Mesendoderm (in vitro differentiated cells): ENCODE measurements around the gene BICDL1.

Experiments used
- DNase-seq: peaks from one replicate; pipeline ENCODE4 v3.0.0; 2013
- H2AK5ac ChIP-seq: 2 replicates; pipeline ENCODE4 v1.6.1; 2013; ENCODE audit warnings: low read length, inconsistent platforms
- H2BK120ac ChIP-seq: 2 replicates; pipeline ENCODE4 v1.6.1; 2013; ENCODE audit warnings: low read depth, mild to moderate bottlenecking, low read length, moderate library complexity, mixed read lengths
- H2BK15ac ChIP-seq: replicated peaks from 2 replicates; pipeline ENCODE4 v1.6.1; 2013; ENCODE audit warnings: low read depth, mild to moderate bottlenecking, moderate library complexity
- H2BK5ac ChIP-seq: 2 replicates; pipeline ENCODE4 v1.6.1; 2013; ENCODE audit warnings: low read length, inconsistent platforms
- H3K18ac ChIP-seq: 2 replicates; pipeline ENCODE4 v1.6.1; 2013; ENCODE audit warnings: mild to moderate bottlenecking, low read length, mixed read lengths
- H3K23ac ChIP-seq: one replicate; pipeline ENCODE4 v1.6.1; 2013; ENCODE audit warnings: low read length
- H3K27ac ChIP-seq: 2 replicates; pipeline ENCODE4 v1.5.1; 2013; ENCODE audit warnings: low read depth, mild to moderate bottlenecking, inconsistent platforms, low read length, moderate library complexity
- H3K27me3 ChIP-seq: 2 replicates; pipeline ENCODE4 v1.6.1; 2013; ENCODE audit warnings: low read length, control low read depth, mild to moderate bottlenecking, inconsistent platforms; ENCODE audit not compliant: insufficient read depth, poor library complexity
- H3K36me3 ChIP-seq: 2 replicates; pipeline ENCODE4 v1.6.1; 2013; ENCODE audit warnings: low read length, inconsistent platforms; ENCODE audit not compliant: control insufficient read depth, insufficient read depth
- H3K4ac ChIP-seq: one replicate; pipeline ENCODE4 v1.6.1; 2013; ENCODE audit warnings: low read depth, mild to moderate bottlenecking, low read length, moderate library complexity
- H3K4me1 ChIP-seq: 2 replicates; pipeline ENCODE4 v1.6.1; 2013; ENCODE audit warnings: low read depth, low read length, inconsistent platforms; ENCODE audit not compliant: control insufficient read depth
- H3K4me2 ChIP-seq: 2 replicates; pipeline ENCODE4 v1.6.1; 2013; ENCODE audit warnings: low read length
- H3K4me3 ChIP-seq: 2 replicates; pipeline ENCODE4 v1.5.1; 2013; ENCODE audit warnings: mild to moderate bottlenecking, low read length
- H3K56ac ChIP-seq: one replicate; pipeline ENCODE4 v1.6.1; 2013; ENCODE audit warnings: low read length
- H3K79me1 ChIP-seq: 2 replicates; pipeline ENCODE4 v1.6.1; 2013; ENCODE audit warnings: low read length, inconsistent platforms
- H3K79me2 ChIP-seq: 2 replicates; pipeline ENCODE4 v1.6.1; 2013; ENCODE audit warnings: mild to moderate bottlenecking, low read length; ENCODE audit not compliant: control insufficient read depth, insufficient read depth
- H3K9ac ChIP-seq: 2 replicates; pipeline ENCODE4 v1.6.1; 2013; ENCODE audit warnings: low read length, inconsistent platforms
- H4K5ac ChIP-seq: one replicate; pipeline ENCODE4 v1.6.1; 2013; ENCODE audit warnings: low read length
- H4K8ac ChIP-seq: one replicate; pipeline ENCODE4 v1.6.1; 2013; ENCODE audit warnings: low read depth, mild to moderate bottlenecking, control low read depth, low read length, moderate library complexity
- whole genome bisulfite sequencing: extraction: QIAGEN DNeasy Blood & Tissue Kit; methylation state at CpG from one replicate; pipeline ENCODE4 v1.1.7; 2013; ENCODE audit warnings: low lambda C conversion rate, missing lambda C conversion rate; ENCODE audit not compliant: insufficient coverage; ENCODE audit errors: extremely low coverage; 5-methylcytosine and 5-hydroxymethylcytosine counted together

BICDL1 gene

GRCh38 chr12:120138366-120138765 is 149.3 kb downstream of the BICDL1 start:
- no peak overlapping the region for H2BK120ac ChIP-seq
- H3K27me3 ChIP-seq: no peaks in the 10 kb centered on the region
- DNase-seq: no peak
- no peaks in the 10 kb centered on the region for H3K79me1 ChIP-seq
- no peak overlapping the region for H3K56ac ChIP-seq
- H3K4me1 ChIP-seq: no peaks in the 10 kb centered on the region
- H3K4ac ChIP-seq: no peak overlapping the region
- H3K23ac ChIP-seq: no peak overlapping the region
- no peak overlapping the region for H3K9ac ChIP-seq
- no peak overlapping the region for H3K4me3 ChIP-seq
- H4K8ac ChIP-seq: no peak overlapping the region
- H4K5ac ChIP-seq: no peak overlapping the region
- no peak overlapping the region for H2AK5ac ChIP-seq
- no CpG with 5 or more reads among the region's 9 CpGs for WGBS
- no peak overlapping the region for H2BK15ac ChIP-seq
- no peak overlapping the region for H2BK5ac ChIP-seq
- no peaks in the 10 kb centered on the region for H3K79me2 ChIP-seq
- H3K4me2 ChIP-seq: no peak overlapping the region
- H3K18ac ChIP-seq: no peak overlapping the region
- H3K27ac ChIP-seq: no peak overlapping the region
- H3K36me3 ChIP-seq: peaks cover 55% of the 10 kb centered on the region

- Histone ChIP-seq H2BK15ac (no peak overlapping the region), H3K27ac (no peak overlapping the region), H3K18ac (no peak overlapping the region), H3K79me1 (no peaks in the 10 kb centered on the region), H3K36me3 (peaks cover 49% of the 10 kb centered on the region), H3K4me2 (no peak overlapping the region), H2BK120ac (no peak overlapping the region), H3K9ac (no peak overlapping the region), H3K79me2 (no peaks in the 10 kb centered on the region), H2AK5ac (no peak overlapping the region), H3K4me1 (no peaks in the 10 kb centered on the region), H3K27me3 (no peaks in the 10 kb centered on the region), H3K23ac (no peak overlapping the region), H3K4me3 (no peak overlapping the region), H4K8ac (no peak overlapping the region), H3K56ac (no peak overlapping the region), H4K5ac (no peak overlapping the region), H3K4ac (no peak overlapping the region), H2BK5ac (no peak overlapping the region)
- DNase-seq: no peak
- WGBS: no CpG with 5 or more reads among the region's 5 CpGs
Observed at GRCh38 chr12:120139958-120140357, 150.9 kb downstream of the BICDL1 start.

GRCh38 chr12:120140603-120141002 is 151.6 kb downstream of the BICDL1 start:
- Histone ChIP-seq H3K18ac (no peak overlapping the region), H3K4ac (no peak overlapping the region), H3K56ac (no peak overlapping the region), H2BK15ac (no peak overlapping the region), H3K27me3 (no peaks in the 10 kb centered on the region), H2BK5ac (no peak overlapping the region), H3K27ac (no peak overlapping the region), H3K4me2 (no peak overlapping the region), H2AK5ac (no peak overlapping the region), H3K79me2 (no peaks in the 10 kb centered on the region), H3K23ac (no peak overlapping the region), H3K9ac (no peak overlapping the region), H3K4me1 (no peaks in the 10 kb centered on the region), H3K79me1 (no peaks in the 10 kb centered on the region), H2BK120ac (no peak overlapping the region), H4K8ac (no peak overlapping the region), H3K4me3 (no peak overlapping the region), H3K36me3 (peaks cover 52% of the 10 kb centered on the region), H4K5ac (no peak overlapping the region)
- peak; percentile 18 for DNase-seq
- WGBS: no CpG with 5 or more reads among the region's 9 CpGs

- no peak overlapping the region for H3K4me2 ChIP-seq
- no peak overlapping the region for H3K18ac ChIP-seq
- H4K8ac ChIP-seq: no peak overlapping the region
- H2BK120ac ChIP-seq: no peak overlapping the region
- DNase-seq: no peak
- no peak overlapping the region for H4K5ac ChIP-seq
- H3K4me1 ChIP-seq: no peaks in the 10 kb centered on the region
- no peaks in the 10 kb centered on the region for H3K79me1 ChIP-seq
- no peak overlapping the region for H3K9ac ChIP-seq
- H3K4ac ChIP-seq: no peak overlapping the region
- H3K56ac ChIP-seq: no peak overlapping the region
- H3K4me3 ChIP-seq: no peak overlapping the region
- H2BK15ac ChIP-seq: no peak overlapping the region
- H3K79me2 ChIP-seq: no peaks in the 10 kb centered on the region
- H3K27me3 ChIP-seq: no peaks in the 10 kb centered on the region
- H3K27ac ChIP-seq: no peak overlapping the region
- no peak overlapping the region for H2AK5ac ChIP-seq
- no peak overlapping the region for H2BK5ac ChIP-seq
- H3K23ac ChIP-seq: no peak overlapping the region
- WGBS: no CpG with 5 or more reads among the region's 6 CpGs
- peaks cover 49% of the 10 kb centered on the region for H3K36me3 ChIP-seq
Observed at GRCh38 chr12:120141336-120141735, 152.3 kb downstream of the BICDL1 start.

GRCh38 chr12:120142231-120142877 is 153.3 kb downstream of the BICDL1 start:
- no peak overlapping the region for H3K4me3 ChIP-seq
- DNase-seq: no peak
- no peaks in the 10 kb centered on the region for H3K79me1 ChIP-seq
- H3K4ac ChIP-seq: no peak overlapping the region
- H2BK5ac ChIP-seq: no peak overlapping the region
- no peak overlapping the region for H3K18ac ChIP-seq
- no peak overlapping the region for H3K56ac ChIP-seq
- no peak overlapping the region for H4K5ac ChIP-seq
- no peak overlapping the region for H3K9ac ChIP-seq
- no peaks in the 10 kb centered on the region for H3K79me2 ChIP-seq
- no peak overlapping the region for H2AK5ac ChIP-seq
- no peak overlapping the region for H2BK15ac ChIP-seq
- no peak overlapping the region for H4K8ac ChIP-seq
- H2BK120ac ChIP-seq: no peak overlapping the region
- H3K27ac ChIP-seq: no peak overlapping the region
- WGBS: no CpG with 5 or more reads among the region's 14 CpGs
- H3K36me3 ChIP-seq: peaks cover 44% of the 10 kb centered on the region
- H3K23ac ChIP-seq: no peak overlapping the region
- H3K4me1 ChIP-seq: no peaks in the 10 kb centered on the region
- no peak overlapping the region for H3K4me2 ChIP-seq
- no peaks in the 10 kb centered on the region for H3K27me3 ChIP-seq
